Endodermal cell (in vitro differentiated cells): Measurements from ENCODE around the gene FANCB. TPM values are rescaled to one million over a fixed set of nuclear protein-coding genes. Genes with fewer than 3 reads are reported as not detected.

Experiments used
- DNase-seq: peaks from one replicate; pipeline ENCODE4 v3.0.0-alpha.2; 2017
- H3K27ac ChIP-seq: 2 replicates; pipeline ENCODE4 v1.5.1; 2013; ENCODE audit warnings: mild to moderate bottlenecking, low read depth, low read length, moderate library complexity
- H3K27me3 ChIP-seq: 2 replicates; pipeline ENCODE4 v1.6.1; 2013; ENCODE audit warnings: mild to moderate bottlenecking, low read length, moderate library complexity; ENCODE audit not compliant: insufficient read depth, control insufficient read depth, poor library complexity, severe bottlenecking
- H3K36me3 ChIP-seq: 2 replicates; pipeline ENCODE4 v1.7.0; 2013; ENCODE audit warnings: mild to moderate bottlenecking, low read length, moderate library complexity; ENCODE audit not compliant: control insufficient read depth, insufficient read depth
- H3K4me1 ChIP-seq: one replicate; pipeline ENCODE4 v1.7.0; 2013; ENCODE audit warnings: low read length; ENCODE audit not compliant: control insufficient read depth, insufficient read depth
- H3K4me3 ChIP-seq: 2 replicates; pipeline ENCODE4 v1.5.1; 2013; ENCODE audit warnings: mild to moderate bottlenecking, low read length, moderate library complexity
- H3K9ac ChIP-seq: 2 replicates; pipeline ENCODE4 v1.6.1; 2013; ENCODE audit warnings: mild to moderate bottlenecking, low read length, moderate library complexity; ENCODE audit not compliant: poor library complexity, severe bottlenecking; ENCODE audit errors: extremely low read depth
- H3K9me3 ChIP-seq: 2 replicates; pipeline ENCODE4 v1.6.1; 2013; ENCODE audit warnings: mild to moderate bottlenecking, low read length, moderate library complexity; ENCODE audit not compliant: control insufficient read depth
- H3K27ac Mint-ChIP-seq: 2 replicates; pipeline ENCODE4 v1.8.0; 2020; ENCODE audit warnings: mixed read lengths
- H3K27me3 Mint-ChIP-seq: 2 replicates; pipeline ENCODE4 v1.8.0; 2021; ENCODE audit warnings: mild to moderate bottlenecking, mixed read lengths; ENCODE audit not compliant: insufficient read depth
- H3K36me3 Mint-ChIP-seq: 2 replicates; pipeline ENCODE4 v1.8.0; 2020; ENCODE audit warnings: low read depth, mixed read lengths
- H3K4me1 Mint-ChIP-seq: 2 replicates; pipeline ENCODE4 v1.8.0; 2020; ENCODE audit warnings: mixed read lengths
- H3K4me3 Mint-ChIP-seq: 2 replicates; pipeline ENCODE4 v1.8.0; 2020; ENCODE audit warnings: mild to moderate bottlenecking, moderate library complexity, mixed read lengths
- H3K9me3 Mint-ChIP-seq: 2 replicates; pipeline ENCODE4 v1.8.0; 2020; ENCODE audit warnings: mild to moderate bottlenecking, mixed read lengths
- CTCF ChIP-seq: fragments of 200-600 bp; sonication (generic); conservative IDR thresholded peaks from 2 replicates; pipeline ENCODE4 v1.5.0; 2021; ENCODE audit warnings: antibody characterized with exemption, mild to moderate bottlenecking
- WGBS, 2 experiments: methylation state at CpG; one replicate each; pipeline versions ENCODE4 v1.1.5 to v1.1.7; 2013; ENCODE audit warnings: missing lambda C conversion rate in 2 of 2, mixed read lengths in 1 of 2; ENCODE audit not compliant: insufficient coverage in 1 of 2, insufficient read length in 1 of 2; 5-methylcytosine and 5-hydroxymethylcytosine counted together
- total RNA-seq, 2 donors: library from RNA; stranded (reverse); fragmentation: NEBNext Ultra II Directional in 1 of 2; extraction: Animal tissue kit (Norgen Biotek cat#: 25700) in 1 of 2; gene quantifications; 2 replicates in 1 of 2; 3 replicates in 1 of 2; pipeline ENCODE4 v1.2.1, GENCODE V29; 2021

FANCB gene
- total RNA-seq, 2 donors from 2014 or later = 12.8 to 15.2 TPM

- Histone ChIP-seq H3K9me3 (no peaks in the 10 kb centered on the region), H3K27ac (no peak overlapping the region), H3K4me3 (no peak overlapping the region), H3K36me3 (no peaks in the 10 kb centered on the region), H3K9ac (no peak overlapping the region), H3K4me1 (no peaks in the 10 kb centered on the region), H3K27me3 (no peaks in the 10 kb centered on the region)
- H3K4me1 Mint-ChIP-seq = no peaks in the 10 kb centered on the region
- DNase-seq = no peak
- peaks cover 7% of the 10 kb centered on the region for H3K36me3 Mint-ChIP-seq
- no peak for TF ChIP-seq CTCF
- H3K27me3 Mint-ChIP-seq = no peaks in the 10 kb centered on the region
- no CpG with 5 or more reads among the region's 3 CpGs for WGBS, 2 experiments
- H3K27ac Mint-ChIP-seq = no peak overlapping the region
- H3K4me3 Mint-ChIP-seq = no peak overlapping the region
- H3K9me3 Mint-ChIP-seq = peaks cover 40% of the 10 kb centered on the region
Measured at GRCh38 chrX:14886252-14886651, 13.4 kb upstream of the FANCB start.

DNA sequence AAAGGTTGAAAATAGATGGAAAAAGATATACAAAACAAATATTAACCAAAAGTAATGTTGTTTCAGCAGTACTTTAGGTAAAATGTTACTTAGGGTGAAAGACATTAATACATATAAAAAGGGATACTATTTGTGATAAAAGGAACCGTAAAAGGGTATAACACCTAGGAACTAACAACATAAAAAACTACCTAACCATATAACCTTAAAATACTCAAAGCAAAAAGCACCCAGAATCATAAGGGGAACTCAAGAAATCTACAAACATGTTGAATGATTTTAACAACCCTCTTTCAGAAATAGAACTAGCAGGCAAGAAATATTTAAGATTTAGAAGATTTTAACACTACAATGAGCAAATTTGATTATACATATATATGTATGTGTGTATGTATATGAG, 11.8 kb upstream of the FANCB start:
- H3K27me3 ChIP-seq = no peaks in the 10 kb centered on the region
- Mint-ChIP-seq H3K27me3 (no peaks in the 10 kb centered on the region), H3K27ac (no peak overlapping the region), H3K9me3 (peaks cover 40% of the 10 kb centered on the region), H3K4me1 (no peaks in the 10 kb centered on the region), H3K4me3 (no peak overlapping the region), H3K36me3 (peaks cover 7% of the 10 kb centered on the region)
- DNase-seq = no peak
- H3K27ac ChIP-seq = no peak overlapping the region
- H3K4me1 ChIP-seq = no peaks in the 10 kb centered on the region
- no peak overlapping the region for H3K4me3 ChIP-seq
- whole genome bisulfite sequencing, 2 experiments = no CpG with 5 or more reads among the region's 1 CpG
- no peaks in the 10 kb centered on the region for H3K9me3 ChIP-seq
- H3K9ac ChIP-seq = no peak overlapping the region
- TF ChIP-seq CTCF = no peak
- H3K36me3 ChIP-seq = no peaks in the 10 kb centered on the region

DNA sequence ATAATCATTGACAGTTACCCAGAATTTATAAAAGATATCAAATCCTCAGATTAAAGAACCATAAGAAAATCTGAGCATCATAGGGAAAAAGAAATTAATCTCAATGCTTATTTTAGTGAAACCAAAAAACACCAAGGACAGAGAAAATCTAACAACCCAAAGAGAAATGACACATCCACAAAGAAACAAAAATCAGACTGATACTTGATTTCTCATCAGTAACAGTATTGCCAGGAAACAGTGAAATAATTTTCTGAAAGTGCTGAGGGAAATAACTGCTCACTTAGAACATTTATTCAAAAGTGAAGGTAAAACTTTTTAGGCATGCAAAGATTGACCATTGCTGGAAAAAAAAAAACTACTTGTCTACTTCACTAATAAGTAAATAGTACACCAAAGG, 11.0 kb upstream of the FANCB start:
- Mint-ChIP-seq H3K27ac (no peak overlapping the region), H3K9me3 (peaks cover 42% of the 10 kb centered on the region), H3K27me3 (no peaks in the 10 kb centered on the region), H3K36me3 (peaks cover 7% of the 10 kb centered on the region), H3K4me1 (no peaks in the 10 kb centered on the region), H3K4me3 (no peak overlapping the region)
- no peak overlapping the region for H3K27ac ChIP-seq
- no peak overlapping the region for H3K4me3 ChIP-seq
- H3K36me3 ChIP-seq = no peaks in the 10 kb centered on the region
- H3K9ac ChIP-seq = no peak overlapping the region
- H3K4me1 ChIP-seq = no peaks in the 10 kb centered on the region
- H3K9me3 ChIP-seq = no peaks in the 10 kb centered on the region
- no peaks in the 10 kb centered on the region for H3K27me3 ChIP-seq
- DNase-seq = no peak
- no peak for TF ChIP-seq CTCF
